ENCODE results near the gene SND1. TPM values are rescaled to one million over a fixed set of nuclear protein-coding genes. Genes with fewer than 3 reads are reported as not detected.

Gene SND1
- total and polyA plus RNA-seq, 2 of the 4 experiments (the other 2 are of a cell fraction) = 154 to 294 TPM

GRCh38 chr7:127888825-127889224, 236.8 kb downstream of the SND1 start:
- intact Hi-C loops (cut with micrococcal nuclease) (no loop called here), dilution Hi-C loops (cut with HindIII; ENCODE audit: low sequenced_read_pairs, unreplicated experiment) (no loop called here), in situ Hi-C loops (cut with MboI; ENCODE audit: low sequenced_read_pairs) (no loop called here)
- Histone ChIP-seq H2BK20ac (ENCODE audit: low read depth, low read length) (no peak overlapping the region), H3K56ac (ENCODE audit: extremely low read depth, insufficient read depth, low read length) (no peak overlapping the region), H2AFZ (replicated peaks; ENCODE audit: low read length, poor library complexity) (no peak overlapping the region), H2AK9ac (replicated peaks; ENCODE audit: low read depth, low read length, poor library complexity) (no peak overlapping the region), H3K4me3 (ENCODE audit: insufficient read depth, low read depth, low read length) (no peak overlapping the region), H3K4me2 (ENCODE audit: low read depth, low read length) (no peak overlapping the region), H2BK5ac (ENCODE audit: low read depth, low read length, poor library complexity, severe bottlenecking) (no peak overlapping the region), H3K9me3 (ENCODE audit: control insufficient read depth, insufficient read depth, low read length) (no peaks in the 10 kb centered on the region), H3K4me1 (ENCODE audit: control insufficient read depth, insufficient read depth, low read length) (peaks cover 27% of the 10 kb centered on the region), H2AK5ac (ENCODE audit: low read depth, low read length) (no peak overlapping the region), H4K91ac (ENCODE audit: insufficient read depth, low read depth, low read length) (no peak overlapping the region), H3K4ac (ENCODE audit: low read depth, low read length) (no peak overlapping the region), H3K27me3 (ENCODE audit: control insufficient read depth, insufficient read depth, low read length) (no peaks in the 10 kb centered on the region), H3K79me1 (ENCODE audit: low read depth in 1 of 2, low read length in 2 of 2) (peaks cover 40 to 81% of the 10 kb centered on the region in 2 experiments), H3K9ac (ENCODE audit: low read depth, low read length) (no peak overlapping the region), H3K27ac (ENCODE audit: insufficient read depth, low read length) (no peak overlapping the region), H3K23ac (ENCODE audit: low read depth, low read length) (no peak overlapping the region), H2BK15ac (ENCODE audit: low read depth, low read length) (no peak overlapping the region), H3K14ac (replicated peaks; ENCODE audit: low read depth, low read length) (no peak overlapping the region), H2BK120ac (ENCODE audit: low read depth, low read length) (no peak overlapping the region), H3K36me3 (ENCODE audit: control insufficient read depth, insufficient read depth, low read length) (peaks cover 14% of the 10 kb centered on the region), H4K5ac (ENCODE audit: low read depth, low read length) (no peak overlapping the region), H4K8ac (ENCODE audit: low read depth in 2 of 2, low read length in 2 of 2) (no peak overlapping the region), H3K18ac (ENCODE audit: low read depth, low read length) (no peak overlapping the region), H4K20me1 (ENCODE audit: insufficient read depth, low read length) (peaks cover 65% of the 10 kb centered on the region), H3K9me1 (ENCODE audit: insufficient read depth, low read length) (peaks cover 43% of the 10 kb centered on the region)
- ATAC-seq (ENCODE audit: low read depth) (no peak), DNase-seq (no peak)
- TF ChIP-seq MXI1 (IDR thresholded peaks at IDR 0.05; ENCODE audit: borderline replicate concordance, low read depth, low read length) (no peak), RFX5 (IDR thresholded peaks at IDR 0.05; ENCODE audit: low read depth, low read length) (no peak), NFE2L2 (IDR thresholded peaks at IDR 0.05; ENCODE audit: low read depth, low read length) (no peak), POLR2A (IDR thresholded peaks at IDR 0.05; ENCODE audit: low read depth, low read length) (no peak), BHLHE40 (IDR thresholded peaks at IDR 0.05; ENCODE audit: low read depth, low read length) (no peak), RCOR1 (IDR thresholded peaks at IDR 0.05; ENCODE audit: insufficient replicate concordance, low read length) (no peak), RAD21 (IDR thresholded peaks at IDR 0.05; ENCODE audit: low read length) (no peak), CEBPB (IDR thresholded peaks at IDR 0.05; ENCODE audit: low read depth, low read length) (no peak), FOS (IDR thresholded peaks at IDR 0.05; ENCODE audit: low read depth, low read length) (no peak), SMC3 (IDR thresholded peaks at IDR 0.05; ENCODE audit: low read depth, low read length) (no peak), CHD1 (IDR thresholded peaks at IDR 0.05; ENCODE audit: low read depth, low read length) (no peak), ELK1 (IDR thresholded peaks at IDR 0.05; ENCODE audit: borderline replicate concordance, low read depth, low read length) (no peak), USF2 (IDR thresholded peaks at IDR 0.05; ENCODE audit: low read depth, low read length) (no peak), MAFK (IDR thresholded peaks at IDR 0.05; ENCODE audit: low read depth, low read length) (no peak), MAZ (IDR thresholded peaks at IDR 0.05; ENCODE audit: borderline replicate concordance, low read depth, low read length) (no peak), CTCF (conservative IDR thresholded peaks at IDR 0.05; ENCODE audit: low read depth, low read length) (no peak)
- 100% methylated on average over 1 of the region's 5 CpGs; no CpG with 5 or more reads in 1 of the 2 experiments for WGBS, 2 experiments (ENCODE audit: extremely low coverage in 2 of 2, insufficient read length in 1 of 2)
- ChIA-PET POLR2A (ENCODE audit: unreplicated experiment) (no interaction called here), CTCF (interaction anchor here (1.3 kb wide), 1 partner anchor 24 kb away, joined by 4 read pairs; no protein-coding TSS in a partner anchor)
- no TSS peak for BruUV-seq (replicated peaks)
